Spinal cord (tissue), 10 donors: ENCODE measurements around the gene THSD7A. TPM values are rescaled to one million over a fixed set of nuclear protein-coding genes. Genes with fewer than 3 reads are reported as not detected.

ENCODE experiments used
- DNase-seq, 6 donors: peaks; one replicate each; pipeline versions ENCODE4 v3.0.0 to v3.0.0-alpha.2; 2013 to 2015; ENCODE audit warnings: low spot score in 6 of 6, low read depth in 4 of 6
- H3K27ac ChIP-seq: one replicate; pipeline ENCODE4 v1.5.1; 2013; ENCODE audit warnings: low read depth, low read length, control low read depth
- H3K27me3 ChIP-seq: one replicate; pipeline ENCODE4 v1.6.1; 2013; ENCODE audit warnings: low read length; ENCODE audit not compliant: control insufficient read depth, insufficient read depth
- H3K36me3 ChIP-seq: one replicate; pipeline ENCODE4 v1.6.1; 2013; ENCODE audit warnings: low read length; ENCODE audit not compliant: control insufficient read depth, insufficient read depth
- H3K4me1 ChIP-seq: one replicate; pipeline ENCODE4 v1.6.1; 2013; ENCODE audit warnings: low read length; ENCODE audit not compliant: control insufficient read depth, insufficient read depth
- H3K4me3 ChIP-seq: one replicate; pipeline ENCODE4 v1.5.1; 2013; ENCODE audit warnings: low read depth, low read length, control low read depth
- H3K9me3 ChIP-seq: one replicate; pipeline ENCODE4 v1.6.1; 2013; ENCODE audit warnings: low read length; ENCODE audit not compliant: control insufficient read depth, insufficient read depth
- WGBS: methylation state at CpG from one replicate; pipeline ENCODE4 v1.1.5; 2013; ENCODE audit warnings: missing lambda C conversion rate; ENCODE audit not compliant: insufficient coverage; 5-methylcytosine and 5-hydroxymethylcytosine counted together
- polyA plus RNA-seq, 2 donors: library from polyadenylated mRNA; unstranded; fragments of 120-200 nt; gene quantifications; one replicate each; pipeline ENCODE4 v1.2.1, GENCODE V29; 2013; ENCODE audit not compliant: insufficient read length in 2 of 2
- total RNA-seq, 2 donors: library from RNA; depleted of rRNA in 1 of 2; stranded (reverse); fragments of 120-200 nt in 1 of 2; fragments of >200 nt in 1 of 2; gene quantifications; one replicate each; pipeline versions ENCODE4 v1.2.3 to v1.2.4, GENCODE V29; 2013 to 2014
- donor health status: healthy.

Gene THSD7A
- total and polyA plus RNA-seq, 4 donors, result 15.7 to 50.5 (median 20.4) TPM

- DNase-seq, result no peak
- WGBS, result no CpG with 5 or more reads among the region's 1 CpG
Measured at GRCh38 chr7:11612737-11613136, 219.3 kb downstream of the THSD7A start.

GRCh38 chr7:11609096-11609670, 222.8 kb downstream of the THSD7A start:
- H3K4me3 ChIP-seq, result no peak overlapping the region
- no peaks in the 10 kb centered on the region for H3K9me3 ChIP-seq
- no peaks in the 10 kb centered on the region for H3K36me3 ChIP-seq
- peak in 1 of 6 donors; percentile 37 for DNase-seq
- H3K27ac ChIP-seq, result no peak overlapping the region
- no CpG with 5 or more reads among the region's 2 CpGs for WGBS
- H3K27me3 ChIP-seq, result no peaks in the 10 kb centered on the region
- H3K4me1 ChIP-seq, result no peaks in the 10 kb centered on the region

More at GRCh38 chr7:11612737-11613136, 219.3 kb downstream of the THSD7A start:
- H3K4me3 ChIP-seq, result no peak overlapping the region
- no peaks in the 10 kb centered on the region for H3K9me3 ChIP-seq
- no peaks in the 10 kb centered on the region for H3K27me3 ChIP-seq
- no peak overlapping the region for H3K27ac ChIP-seq
- H3K36me3 ChIP-seq, result no peaks in the 10 kb centered on the region
- H3K4me1 ChIP-seq, result no peaks in the 10 kb centered on the region

- 29% methylated on average over 1 of the region's 2 CpGs for WGBS
- Histone ChIP-seq H3K4me1 (no peaks in the 10 kb centered on the region), H3K36me3 (no peaks in the 10 kb centered on the region), H3K27me3 (no peaks in the 10 kb centered on the region), H3K4me3 (no peak overlapping the region), H3K9me3 (peaks cover under 1% of the 10 kb centered on the region), H3K27ac (no peak overlapping the region)
- DNase-seq, result peak in 2 of 6 donors; percentile 78 to 79
Measured at GRCh38 chr7:11607686-11608085, 224.3 kb downstream of the THSD7A start.

GRCh38 chr7:11605749-11606148, 226.2 kb downstream of the THSD7A start:
- H3K4me1 ChIP-seq, result no peaks in the 10 kb centered on the region
- peak in 1 of 6 donors; percentile 31 for DNase-seq
- no peaks in the 10 kb centered on the region for H3K36me3 ChIP-seq
- peak overlapping the region; percentile 16 for H3K27ac ChIP-seq
- no peaks in the 10 kb centered on the region for H3K27me3 ChIP-seq
- H3K4me3 ChIP-seq, result no peak overlapping the region
- peaks cover 1% of the 10 kb centered on the region for H3K9me3 ChIP-seq

- WGBS, result 100% methylated on average over 1 of the region's 1 CpG
- DNase-seq, result no peak
- Histone ChIP-seq H3K27ac (no peak overlapping the region), H3K27me3 (no peaks in the 10 kb centered on the region), H3K36me3 (no peaks in the 10 kb centered on the region), H3K9me3 (peaks cover 1% of the 10 kb centered on the region), H3K4me1 (no peaks in the 10 kb centered on the region), H3K4me3 (no peak overlapping the region)
Measured at GRCh38 chr7:11604505-11604904, 227.5 kb downstream of the THSD7A start.

- Histone ChIP-seq H3K4me3 (no peak overlapping the region), H3K27me3 (no peaks in the 10 kb centered on the region), H3K4me1 (no peaks in the 10 kb centered on the region), H3K36me3 (no peaks in the 10 kb centered on the region), H3K9me3 (peaks cover 1% of the 10 kb centered on the region), H3K27ac (no peak overlapping the region)
- peak in 1 of 6 donors; percentile 52 for DNase-seq
Measured at GRCh38 chr7:11601761-11602160, 230.2 kb downstream of the THSD7A start.

GRCh38 chr7:11593322-11593721, 238.7 kb downstream of the THSD7A start:
- Histone ChIP-seq H3K27ac (no peak overlapping the region), H3K27me3 (no peaks in the 10 kb centered on the region), H3K4me3 (no peak overlapping the region), H3K4me1 (no peaks in the 10 kb centered on the region), H3K36me3 (peaks cover 2% of the 10 kb centered on the region), H3K9me3 (no peaks in the 10 kb centered on the region)
- WGBS, result 94% methylated on average over 3 of the region's 5 CpGs
- no peak for DNase-seq

- Histone ChIP-seq H3K4me1 (no peaks in the 10 kb centered on the region), H3K36me3 (peaks cover 2% of the 10 kb centered on the region), H3K27me3 (no peaks in the 10 kb centered on the region), H3K9me3 (no peaks in the 10 kb centered on the region), H3K4me3 (no peak overlapping the region), H3K27ac (no peak overlapping the region)
- no peak for DNase-seq
- no CpG with 5 or more reads among the region's 3 CpGs for WGBS
Measured at GRCh38 chr7:11592699-11593098, 239.3 kb downstream of the THSD7A start.

- Histone ChIP-seq H3K4me3 (no peak overlapping the region), H3K9me3 (no peaks in the 10 kb centered on the region), H3K27ac (no peak overlapping the region), H3K4me1 (no peaks in the 10 kb centered on the region), H3K27me3 (no peaks in the 10 kb centered on the region), H3K36me3 (peaks cover 2% of the 10 kb centered on the region)
- no peak for DNase-seq
Measured at GRCh38 chr7:11591943-11592342, 240.1 kb downstream of the THSD7A start.

- Histone ChIP-seq H3K27ac (no peak overlapping the region), H3K9me3 (no peaks in the 10 kb centered on the region), H3K27me3 (no peaks in the 10 kb centered on the region), H3K4me3 (no peak overlapping the region), H3K36me3 (peaks cover 2% of the 10 kb centered on the region), H3K4me1 (no peaks in the 10 kb centered on the region)
- DNase-seq, result no peak
- WGBS, result 90% methylated on average over 2 of the region's 6 CpGs
Measured at GRCh38 chr7:11591055-11591633, 240.9 kb downstream of the THSD7A start.
